MM.1S (cell line): ENCODE results near the gene IYD.

ENCODE experiments used
- DNase-seq: peaks from one replicate; pipeline ENCODE4 v3.0.0-alpha.2; 2015
- H2AFZ ChIP-seq: fragments of 300-600 bp; sonication (generic); 2 replicates; pipeline ENCODE4 v1.6.0; 2016; ENCODE audit warnings: antibody characterized with exemption, low read length
- H3F3A ChIP-seq: fragments of 300-600 bp; sonication (generic); 2 replicates; pipeline ENCODE4 v1.6.1; 2016; ENCODE audit warnings: mild to moderate bottlenecking, antibody characterized with exemption, low read length, moderate library complexity, mixed read lengths; ENCODE audit not compliant: insufficient read depth
- H3K27ac ChIP-seq: fragments of 300-600 bp; sonication (generic); 2 replicates; pipeline ENCODE4 v1.5.1; 2016; ENCODE audit warnings: mild to moderate bottlenecking, low read length
- H3K27me3 ChIP-seq: fragments of 300-600 bp; sonication (generic); replicated peaks from 2 replicates; pipeline ENCODE4 v1.6.0; 2016; ENCODE audit warnings: low read length; ENCODE audit not compliant: insufficient read depth
- H3K36me3 ChIP-seq: fragments of 300-600 bp; sonication (generic); replicated peaks from 2 replicates; pipeline ENCODE4 v1.6.1; 2016; ENCODE audit warnings: mild to moderate bottlenecking, low read length, mixed read lengths; ENCODE audit not compliant: insufficient read depth
- H3K4me1 ChIP-seq: fragments of 300-600 bp; sonication (generic); 2 replicates; pipeline ENCODE4 v1.6.1; 2016; ENCODE audit warnings: low read length, mixed read lengths
- H3K4me2 ChIP-seq: fragments of 300-600 bp; sonication (generic); 2 replicates; pipeline ENCODE4 v1.6.0; 2016; ENCODE audit warnings: low read depth, low read length
- H3K4me3 ChIP-seq: fragments of 300-600 bp; sonication (generic); 2 replicates; pipeline ENCODE4 v1.5.1; 2016; ENCODE audit warnings: low read length, mixed read lengths
- H3K79me2 ChIP-seq: fragments of 300-600 bp; sonication (generic); 2 replicates; pipeline ENCODE4 v1.6.1; 2016; ENCODE audit warnings: mixed run types, low read length, mixed read lengths
- H3K9ac ChIP-seq: fragments of 300-600 bp; sonication (generic); 2 replicates; pipeline ENCODE4 v1.6.1; 2016; ENCODE audit warnings: low read length, mixed read lengths
- H3K9me2 ChIP-seq: fragments of 300-600 bp; sonication (generic); replicated peaks from 2 replicates; pipeline ENCODE4 v1.6.1; 2016; ENCODE audit warnings: mild to moderate bottlenecking, low read length, mixed read lengths; ENCODE audit not compliant: insufficient read depth
- H3K9me3 ChIP-seq: fragments of 300-600 bp; sonication (generic); replicated peaks from 2 replicates; pipeline ENCODE4 v1.6.1; 2016; ENCODE audit warnings: mild to moderate bottlenecking, low read length, mixed read lengths; ENCODE audit not compliant: insufficient read depth
- H4K20me1 ChIP-seq: fragments of 300-600 bp; sonication (generic); 2 replicates; pipeline ENCODE4 v1.6.1; 2016; ENCODE audit warnings: mild to moderate bottlenecking, low read length, moderate library complexity, mixed read lengths; ENCODE audit not compliant: insufficient read depth
- EZH2 ChIP-seq: fragments of 300-600 bp; sonication (generic); optimal IDR thresholded peaks from 2 replicates; pipeline ENCODE3; 2017; ENCODE audit warnings: low read depth, mild to moderate bottlenecking, antibody characterized with exemption, low read length, mixed read lengths
- EZH2phosphoT487 ChIP-seq: fragments of 300-600 bp; sonication (generic); IDR thresholded peaks from 2 replicates; pipeline ENCODE4 v1.6.1; 2018; ENCODE audit warnings: antibody characterized with exemption, low read length
- TF ChIP-seq, protein P1 (sequence below): fragments of 300-600 bp; sonication (generic); IDR thresholded peaks from 2 replicates; pipeline ENCODE4 v1.5.1; 2016; ENCODE audit warnings: antibody characterized with exemption, low read length, mixed read lengths

Gene IYD

GRCh38 chr6:150322466-150322871 lies 46.3 kb upstream of the IYD start:
- Histone ChIP-seq H3K4me1 (no peaks in the 10 kb centered on the region), H3K9ac (no peak overlapping the region), H3K79me2 (no peaks in the 10 kb centered on the region)

GRCh38 chr6:150323205-150323604 lies 45.6 kb upstream of the IYD start:
- no peak for TF ChIP-seq EZH2
- no peak for TF ChIP-seq EZH2phosphoT487
- TF ChIP-seq, protein P1, sequence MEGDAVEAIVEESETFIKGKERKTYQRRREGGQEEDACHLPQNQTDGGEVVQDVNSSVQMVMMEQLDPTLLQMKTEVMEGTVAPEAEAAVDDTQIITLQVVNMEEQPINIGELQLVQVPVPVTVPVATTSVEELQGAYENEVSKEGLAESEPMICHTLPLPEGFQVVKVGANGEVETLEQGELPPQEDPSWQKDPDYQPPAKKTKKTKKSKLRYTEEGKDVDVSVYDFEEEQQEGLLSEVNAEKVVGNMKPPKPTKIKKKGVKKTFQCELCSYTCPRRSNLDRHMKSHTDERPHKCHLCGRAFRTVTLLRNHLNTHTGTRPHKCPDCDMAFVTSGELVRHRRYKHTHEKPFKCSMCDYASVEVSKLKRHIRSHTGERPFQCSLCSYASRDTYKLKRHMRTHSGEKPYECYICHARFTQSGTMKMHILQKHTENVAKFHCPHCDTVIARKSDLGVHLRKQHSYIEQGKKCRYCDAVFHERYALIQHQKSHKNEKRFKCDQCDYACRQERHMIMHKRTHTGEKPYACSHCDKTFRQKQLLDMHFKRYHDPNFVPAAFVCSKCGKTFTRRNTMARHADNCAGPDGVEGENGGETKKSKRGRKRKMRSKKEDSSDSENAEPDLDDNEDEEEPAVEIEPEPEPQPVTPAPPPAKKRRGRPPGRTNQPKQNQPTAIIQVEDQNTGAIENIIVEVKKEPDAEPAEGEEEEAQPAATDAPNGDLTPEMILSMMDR: no peak
- Histone ChIP-seq H3K4me3 (no peak overlapping the region), H3K36me3 (no peaks in the 10 kb centered on the region)

More at GRCh38 chr6:150322466-150322871, 46.3 kb upstream of the IYD start:
- Histone ChIP-seq H4K20me1 (no peaks in the 10 kb centered on the region), H3K9me3 (no peaks in the 10 kb centered on the region), H3K9me2 (no peaks in the 10 kb centered on the region), H2AFZ (no peak overlapping the region), H3K36me3 (no peaks in the 10 kb centered on the region), H3F3A (no peaks in the 10 kb centered on the region), H3K27ac (no peak overlapping the region), H3K4me2 (no peak overlapping the region), H3K27me3 (no peaks in the 10 kb centered on the region), H3K4me3 (no peak overlapping the region)
- no peak for DNase-seq
- TF ChIP-seq, protein P1: no peak
- TF ChIP-seq EZH2phosphoT487: no peak
- TF ChIP-seq EZH2: no peak

DNA sequence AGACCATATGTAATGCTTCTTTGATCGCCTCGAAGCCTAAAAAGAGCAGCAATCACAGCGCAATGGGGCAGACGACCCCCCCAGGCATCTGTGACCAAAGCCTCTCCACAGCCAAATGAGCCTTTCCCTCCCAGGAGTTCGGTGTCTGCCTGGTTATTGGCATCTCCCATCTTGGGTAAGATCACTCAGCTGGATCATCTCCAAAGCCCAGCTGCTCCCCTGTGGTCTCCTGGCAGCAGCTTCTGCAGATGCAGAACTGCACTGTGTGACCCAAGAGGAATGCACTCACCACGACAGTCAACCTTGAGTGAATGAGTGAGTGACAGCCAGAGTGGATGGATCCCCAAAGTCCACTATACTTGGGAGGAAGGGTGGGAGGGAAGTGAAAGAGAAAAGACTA lies 44.8 kb upstream of the IYD start:
- Histone ChIP-seq H3K36me3 (no peaks in the 10 kb centered on the region), H3F3A (no peaks in the 10 kb centered on the region), H3K27me3 (no peaks in the 10 kb centered on the region), H3K79me2 (no peaks in the 10 kb centered on the region), H4K20me1 (no peaks in the 10 kb centered on the region), H3K4me3 (no peak overlapping the region), H2AFZ (no peak overlapping the region), H3K9me2 (no peaks in the 10 kb centered on the region), H3K9ac (no peak overlapping the region), H3K27ac (no peak overlapping the region), H3K4me2 (no peak overlapping the region), H3K4me1 (no peaks in the 10 kb centered on the region), H3K9me3 (no peaks in the 10 kb centered on the region)
- TF ChIP-seq, protein P1: no peak
- no peak for TF ChIP-seq EZH2phosphoT487
- TF ChIP-seq EZH2: no peak
- no peak for DNase-seq

More at GRCh38 chr6:150323205-150323604, 45.6 kb upstream of the IYD start:
- H3K27me3 ChIP-seq: no peaks in the 10 kb centered on the region
- H3K79me2 ChIP-seq: no peaks in the 10 kb centered on the region
- no peaks in the 10 kb centered on the region for H3K9me3 ChIP-seq
- DNase-seq: no peak
- H2AFZ ChIP-seq: no peak overlapping the region
- H4K20me1 ChIP-seq: no peaks in the 10 kb centered on the region
- H3F3A ChIP-seq: no peaks in the 10 kb centered on the region
- H3K9ac ChIP-seq: no peak overlapping the region
- no peak overlapping the region for H3K4me2 ChIP-seq
- no peaks in the 10 kb centered on the region for H3K9me2 ChIP-seq
- no peaks in the 10 kb centered on the region for H3K4me1 ChIP-seq
- H3K27ac ChIP-seq: no peak overlapping the region
